A549 (cell line): Measurements from ENCODE around the gene CTIF. TPM values are rescaled to one million over a fixed set of nuclear protein-coding genes. Genes with fewer than 3 reads are reported as not detected.

ENCODE experiments used
- ATAC-seq, 2 experiments: fragments of 200-7000 bp in 1 of 2; fragments of >200 bp in 1 of 2; cut with Nextera tagmentation in 1 of 2; cut with Tn5 transposase in 1 of 2; 3 replicates each; pipeline versions ENCODE4 v1.8.0 to v1.9.1; 2018 to 2020; ENCODE audit warnings: mild to moderate bottlenecking in 1 of 2, moderate library complexity in 1 of 2
- CTCF ChIA-PET: fragments of 300-600 bp; sonication (Branson Sonifier 250); formaldehyde crosslinking; extraction: SDS; loops from one replicate; lab custom pipeline; 2021; ENCODE audit warnings: antibody characterized with exemption, inconsistent platforms; lab: Yijun Ruan, JAX
- POLR2A ChIA-PET: fragments of 350-600 bp; formaldehyde crosslinking; extraction: SDS; loops from one replicate; lab custom pipeline; 2021; ENCODE audit warnings: antibody characterized with exemption, inconsistent platforms; lab: Yijun Ruan, JAX
- DNase-seq, 2 experiments: peaks; one replicate each; pipeline versions ENCODE4 v3.0.0 to v3.0.0-alpha.2; 2011 to 2016; ENCODE audit warnings: low read depth in 1 of 2, low spot score in 1 of 2
- FAIRE-seq: peaks from 2 replicates; lab custom pipeline; 2011; peaks lifted over from hg19 to GRCh38; lab: Jason Lieb, UNC
- H3K27ac ChIP-seq, 2 experiments: fragments of >200 bp; sonication (Bioruptor Twin); formaldehyde crosslinking; 3 replicates each; pipeline ENCODE4 v1.5.1; 2016 to 2017
- H3K4me1 ChIP-seq: fragments of >200 bp; sonication (Bioruptor Twin); formaldehyde crosslinking; 3 replicates; pipeline ENCODE4 v1.6.1; 2016
- H3K4me2 ChIP-seq: fragments of >200 bp; sonication (Bioruptor Twin); formaldehyde crosslinking; 3 replicates; pipeline ENCODE4 v1.6.1; 2016
- H3K4me3 ChIP-seq: fragments of >200 bp; sonication (Bioruptor Twin); formaldehyde crosslinking; 3 replicates; pipeline ENCODE4 v1.5.1; 2016
- H3K9me3 ChIP-seq: fragments of >200 bp; sonication (Bioruptor Twin); formaldehyde crosslinking; 3 replicates; pipeline ENCODE4 v1.6.1; 2016
- BHLHE40 ChIP-seq: IDR thresholded peaks from 2 replicates; pipeline ENCODE4 v1.6.1; 2012; ENCODE audit warnings: low read depth, low read length, inconsistent platforms
- CBX2 ChIP-seq: fragments of 200-600 bp; sonication (generic); IDR thresholded peaks from 2 replicates; pipeline ENCODE4 v1.6.1; 2016; ENCODE audit warnings: low read depth, mild to moderate bottlenecking, borderline replicate concordance
- CEBPB ChIP-seq, 2 experiments: fragments of >200 bp in 1 of 2; sonication (Bioruptor Twin) in 1 of 2; formaldehyde crosslinking in 1 of 2; IDR thresholded peaks; 2 replicates each; pipeline ENCODE4 v1.6.1; 2012 to 2016
- CHD2 ChIP-seq: fragments of 150-350 bp; IDR thresholded peaks from 2 replicates; pipeline ENCODE4 v1.6.1; 2014; ENCODE audit warnings: low read length; ENCODE audit not compliant: partially characterized antibody
- EHF ChIP-seq: fragments of 250-450 bp; sonication (Bioruptor Pico); IDR thresholded peaks from 2 replicates; pipeline ENCODE4 v1.5.0; 2020; ENCODE audit warnings: mild to moderate bottlenecking
- FOXS1 ChIP-seq: fragments of 250-450 bp; sonication (Bioruptor Pico); IDR thresholded peaks from 2 replicates; pipeline ENCODE4 v1.5.0; 2020; ENCODE audit warnings: mild to moderate bottlenecking, moderate library complexity
- GATA3 ChIP-seq: IDR thresholded peaks from 2 replicates; pipeline ENCODE4 v1.6.1; 2012; ENCODE audit warnings: borderline replicate concordance
- HOXA7 ChIP-seq: fragments of 250-450 bp; sonication (Bioruptor Pico); IDR thresholded peaks from 2 replicates; pipeline ENCODE4 v1.5.0; 2020; ENCODE audit warnings: mild to moderate bottlenecking, moderate library complexity
- JUN ChIP-seq, 2 experiments: fragments of >200 bp; sonication (Bioruptor Twin); formaldehyde crosslinking; IDR thresholded peaks; 2 replicates in 1 of 2; 3 replicates in 1 of 2; pipeline ENCODE4 v1.6.1; 2016 to 2017
- KDM1A ChIP-seq: fragments of 200-600 bp; sonication (generic); IDR thresholded peaks from 2 replicates; pipeline ENCODE4 v1.6.1; 2016; ENCODE audit warnings: low read depth, mild to moderate bottlenecking
- MYC ChIP-seq: IDR thresholded peaks from 2 replicates; pipeline ENCODE4 v1.6.1; 2012; ENCODE audit warnings: mild to moderate bottlenecking, inconsistent platforms, low read length, improper control_type of control experiment, borderline replicate concordance
- NR3C1 ChIP-seq: fragments of >200 bp; sonication (Bioruptor Twin); formaldehyde crosslinking; IDR thresholded peaks from 3 replicates; pipeline ENCODE4 v1.6.1; 2017
- PHF8 ChIP-seq: fragments of 200-600 bp; sonication (generic); IDR thresholded peaks from 2 replicates; pipeline ENCODE4 v1.6.1; 2016; ENCODE audit warnings: low read depth, mild to moderate bottlenecking, antibody characterized with exemption, moderate library complexity, borderline replicate concordance
- POLR2AphosphoS2 ChIP-seq: conservative IDR thresholded peaks from 2 replicates; pipeline ENCODE4 v1.6.1; 2012; ENCODE audit warnings: low read length, improper control_type of control experiment, inconsistent platforms
- RAD21 ChIP-seq, 2 experiments: fragments of >200 bp in 1 of 2; sonication (Bioruptor Twin) in 1 of 2; formaldehyde crosslinking in 1 of 2; IDR thresholded peaks in 1 of 2; conservative IDR thresholded peaks in 1 of 2; 2 replicates in 1 of 2; 3 replicates in 1 of 2; pipeline ENCODE4 v1.6.1; 2012 to 2018; ENCODE audit warnings: inconsistent platforms in 1 of 2
- RFX5 ChIP-seq: fragments of 450-650 bp; IDR thresholded peaks from 2 replicates; pipeline ENCODE4 v1.7.1; 2014; ENCODE audit warnings: antibody characterized with exemption, mild to moderate bottlenecking, moderate library complexity
- TFCP2L1 ChIP-seq: fragments of 250-450 bp; sonication (Bioruptor Pico); IDR thresholded peaks from 2 replicates; pipeline ENCODE4 v1.5.0; 2021; ENCODE audit warnings: mild to moderate bottlenecking
- ZNF302 ChIP-seq: fragments of 250-450 bp; sonication (Bioruptor Pico); IDR thresholded peaks from 2 replicates; pipeline ENCODE4 v1.9.0; 2021; ENCODE audit warnings: inconsistent platforms, mild to moderate bottlenecking, moderate library complexity
- WGBS: methylation state at CpG from one replicate; pipeline ENCODE4 v1.1.6; 2017; ENCODE audit errors: missing lambda C conversion rate; 5-methylcytosine and 5-hydroxymethylcytosine counted together
- polyA plus RNA-seq, 4 experiments: library from polyadenylated mRNA; depleted of rRNA in 3 of 4; stranded (reverse); fragments of >200 nt; fragmentation: RNase III in 1 of 4; extraction: RNeasy Plus Mini Kit Qiagen cat#74134 plus additional on column Dnase treatment in 1 of 4; gene quantifications; 2 replicates in 3 of 4; 3 replicates in 1 of 4; pipeline ENCODE4 v1.2.3, GENCODE V29; 2011 to 2017
- TF ChIP-seq, protein P1 (sequence below): fragments of 250-450 bp; sonication (Bioruptor Pico); IDR thresholded peaks from 2 replicates; pipeline ENCODE4 v1.5.0; 2021; ENCODE audit warnings: mild to moderate bottlenecking, moderate library complexity, borderline replicate concordance
- TF ChIP-seq, protein P2 (sequence below): fragments of 200-600 bp; sonication (generic); IDR thresholded peaks from 2 replicates; pipeline ENCODE4 v1.6.1; 2016; ENCODE audit warnings: antibody characterized with exemption, mild to moderate bottlenecking, moderate library complexity

The CTIF gene
- polyA plus RNA-seq, 2 of the 4 experiments (the other 2 are of a cell fraction), result 17.0 to 24.7 TPM

DNA sequence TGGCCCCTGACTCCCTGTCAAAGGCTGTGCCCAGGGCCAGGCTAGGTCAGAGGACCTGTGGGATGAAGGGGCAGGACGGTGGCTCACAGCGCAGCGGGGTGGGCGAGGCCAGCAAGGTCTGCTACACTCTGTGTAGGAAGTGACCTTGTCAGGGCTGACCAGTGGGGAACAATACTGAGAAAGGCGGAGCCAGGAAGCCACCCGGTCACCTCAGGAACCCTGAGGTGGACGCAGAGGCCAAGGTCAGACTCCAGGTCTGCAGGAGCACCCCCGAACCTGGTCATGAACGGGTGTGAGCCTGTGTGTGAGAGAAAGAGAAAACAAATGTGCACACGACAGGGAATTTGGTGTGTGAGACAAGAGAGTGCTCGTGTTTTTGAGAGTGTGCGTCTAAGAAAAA is 339.6 kb downstream of the CTIF start:
- H3K4me3 ChIP-seq, result no peak overlapping the region
- H3K4me2 ChIP-seq, result no peak overlapping the region
- FAIRE-seq, result no peak
- 69% methylated on average over 10 of the region's 12 CpGs for WGBS
- peak in 1 of 2 experiments; percentile 52; a peak in 3 of 6 replicates for ATAC-seq
- H3K9me3 ChIP-seq, result no peaks in the 10 kb centered on the region
- ChIA-PET CTCF (no interaction called here), POLR2A (no interaction called here)
- TF ChIP-seq CHD2 (no peak), CEBPB (IDR thresholded peaks at IDR 0.05) (no peak), PHF8 (no peak), MYC (no peak), BHLHE40 (no peak), GATA3 (no peak), NR3C1 (no peak), RFX5 (no peak), POLR2AphosphoS2 (no peak), CBX2 (no peak), HOXA7 (CRISPR knock-in tag) (no peak), TFCP2L1 (CRISPR knock-in tag) (no peak), ZNF302 (CRISPR knock-in tag) (no peak), FOXS1 (CRISPR knock-in tag) (no peak), EHF (CRISPR knock-in tag) (no peak)
- TF ChIP-seq, protein P1, sequence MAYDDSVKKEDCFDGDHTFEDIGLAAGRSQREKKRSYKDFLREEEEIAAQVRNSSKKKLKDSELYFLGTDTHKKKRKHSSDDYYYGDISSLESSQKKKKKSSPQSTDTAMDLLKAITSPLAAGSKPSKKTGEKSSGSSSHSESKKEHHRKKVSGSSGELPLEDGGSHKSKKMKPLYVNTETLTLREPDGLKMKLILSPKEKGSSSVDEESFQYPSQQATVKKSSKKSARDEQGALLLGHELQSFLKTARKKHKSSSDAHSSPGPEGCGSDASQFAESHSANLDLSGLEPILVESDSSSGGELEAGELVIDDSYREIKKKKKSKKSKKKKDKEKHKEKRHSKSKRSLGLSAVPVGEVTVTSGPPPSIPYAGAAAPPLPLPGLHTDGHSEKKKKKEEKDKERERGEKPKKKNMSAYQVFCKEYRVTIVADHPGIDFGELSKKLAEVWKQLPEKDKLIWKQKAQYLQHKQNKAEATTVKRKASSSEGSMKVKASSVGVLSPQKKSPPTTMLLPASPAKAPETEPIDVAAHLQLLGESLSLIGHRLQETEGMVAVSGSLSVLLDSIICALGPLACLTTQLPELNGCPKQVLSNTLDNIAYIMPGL, result no peak
- TF ChIP-seq, protein P2, sequence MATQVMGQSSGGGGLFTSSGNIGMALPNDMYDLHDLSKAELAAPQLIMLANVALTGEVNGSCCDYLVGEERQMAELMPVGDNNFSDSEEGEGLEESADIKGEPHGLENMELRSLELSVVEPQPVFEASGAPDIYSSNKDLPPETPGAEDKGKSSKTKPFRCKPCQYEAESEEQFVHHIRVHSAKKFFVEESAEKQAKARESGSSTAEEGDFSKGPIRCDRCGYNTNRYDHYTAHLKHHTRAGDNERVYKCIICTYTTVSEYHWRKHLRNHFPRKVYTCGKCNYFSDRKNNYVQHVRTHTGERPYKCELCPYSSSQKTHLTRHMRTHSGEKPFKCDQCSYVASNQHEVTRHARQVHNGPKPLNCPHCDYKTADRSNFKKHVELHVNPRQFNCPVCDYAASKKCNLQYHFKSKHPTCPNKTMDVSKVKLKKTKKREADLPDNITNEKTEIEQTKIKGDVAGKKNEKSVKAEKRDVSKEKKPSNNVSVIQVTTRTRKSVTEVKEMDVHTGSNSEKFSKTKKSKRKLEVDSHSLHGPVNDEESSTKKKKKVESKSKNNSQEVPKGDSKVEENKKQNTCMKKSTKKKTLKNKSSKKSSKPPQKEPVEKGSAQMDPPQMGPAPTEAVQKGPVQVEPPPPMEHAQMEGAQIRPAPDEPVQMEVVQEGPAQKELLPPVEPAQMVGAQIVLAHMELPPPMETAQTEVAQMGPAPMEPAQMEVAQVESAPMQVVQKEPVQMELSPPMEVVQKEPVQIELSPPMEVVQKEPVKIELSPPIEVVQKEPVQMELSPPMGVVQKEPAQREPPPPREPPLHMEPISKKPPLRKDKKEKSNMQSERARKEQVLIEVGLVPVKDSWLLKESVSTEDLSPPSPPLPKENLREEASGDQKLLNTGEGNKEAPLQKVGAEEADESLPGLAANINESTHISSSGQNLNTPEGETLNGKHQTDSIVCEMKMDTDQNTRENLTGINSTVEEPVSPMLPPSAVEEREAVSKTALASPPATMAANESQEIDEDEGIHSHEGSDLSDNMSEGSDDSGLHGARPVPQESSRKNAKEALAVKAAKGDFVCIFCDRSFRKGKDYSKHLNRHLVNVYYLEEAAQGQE, result no peak
- H3K4me1 ChIP-seq, result peaks cover 21% of the 10 kb centered on the region
- H3K27ac ChIP-seq, result peak overlapping the region; percentile 10 to 62; a peak in 3 of 6 replicates
- DNase-seq, result no peak

DNA sequence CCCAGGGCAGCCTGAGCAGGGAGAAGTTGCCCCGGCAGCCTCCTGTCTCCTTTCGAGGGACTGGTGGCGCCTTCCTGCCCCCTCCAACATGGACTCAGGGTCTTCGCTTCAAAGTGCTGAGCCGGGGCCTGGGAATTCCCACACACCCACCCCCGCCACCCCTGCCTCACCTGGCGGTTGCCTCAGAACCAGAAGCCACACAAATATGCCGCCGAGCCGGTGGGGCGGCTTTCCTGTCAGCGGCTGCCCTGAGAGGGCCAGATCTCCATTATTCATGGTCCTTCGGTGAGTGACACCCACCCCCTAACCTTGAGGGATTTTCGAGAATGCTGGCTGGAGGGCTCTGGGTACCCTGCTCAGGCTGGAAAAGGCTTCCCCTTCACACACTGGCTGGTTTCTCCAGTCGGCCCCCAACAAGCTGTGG is 340.2 kb downstream of the CTIF start:
- no peak for FAIRE-seq
- Histone ChIP-seq H3K9me3 (no peaks in the 10 kb centered on the region), H3K4me1 (peaks cover 16% of the 10 kb centered on the region), H3K4me2 (no peak overlapping the region), H3K27ac (peak overlapping the region in 1 of 2 experiments; percentile 62; a peak in 1 of 6 replicates), H3K4me3 (no peak overlapping the region)
- POLR2A ChIA-PET, result no interaction called here
- DNase-seq, result no peak
- ATAC-seq, result no peak
- whole genome bisulfite sequencing, result 84% methylated on average over 5 of the region's 15 CpGs
- no peak for TF ChIP-seq RAD21 (conservative IDR thresholded peaks at IDR 0.05 in 1 of 2, IDR thresholded peaks at IDR 0.05 in 1 of 2)
- no peak for TF ChIP-seq KDM1A
- no peak for TF ChIP-seq CEBPB (IDR thresholded peaks at IDR 0.05)
- no peak for TF ChIP-seq JUN (IDR thresholded peaks at IDR 0.05)
- CTCF ChIA-PET, result no interaction called here
